Gastrocnemius medialis (tissue), 4 donors: ENCODE data around the gene TMEM42. TPM values are rescaled to one million over a fixed set of nuclear protein-coding genes. Genes with fewer than 3 reads are reported as not detected.

ENCODE experiments used
- ATAC-seq, 2 donors: fragments of 150-250 bp; one replicate each; pipeline ENCODE4 v1.9.1; 2016
- DNase-seq, 2 donors: peaks; one replicate each; pipeline ENCODE4 v3.0.0-alpha.2; 2019
- H3K27ac ChIP-seq, 4 donors: fragments of 200-600 bp; sonication (generic); 1 replicate in 1 of 4; 2 replicates in 3 of 4; pipeline ENCODE4 v1.5.1; 2016 to 2018; ENCODE audit warnings: mild to moderate bottlenecking in 2 of 4, moderate library complexity in 1 of 4
- H3K27me3 ChIP-seq, 3 donors: fragments of 200-600 bp; sonication (generic) in 2 of 3; 1 replicate in 1 of 3; 2 replicates in 2 of 3; pipeline versions ENCODE4 v1.5.1 to v1.6.0; 2016 to 2019; ENCODE audit warnings: mild to moderate bottlenecking in 1 of 3, moderate library complexity in 1 of 3
- H3K36me3 ChIP-seq, 2 donors: fragments of 200-600 bp; sonication (generic) in 1 of 2; one replicate each; pipeline ENCODE4 v1.5.1; 2017 to 2018
- H3K4me1 ChIP-seq, 2 donors: fragments of 200-600 bp; sonication (generic) in 1 of 2; one replicate each; pipeline ENCODE4 v1.5.1; 2016 to 2017; ENCODE audit warnings: mild to moderate bottlenecking in 2 of 2
- H3K4me3 ChIP-seq, 4 donors: fragments of 200-600 bp; sonication (generic) in 3 of 4; 1 replicate in 1 of 4; 2 replicates in 3 of 4; pipeline ENCODE4 v1.5.1; 2016 to 2019; ENCODE audit warnings: mild to moderate bottlenecking in 2 of 4
- H3K9me3 ChIP-seq, 3 donors: fragments of 200-600 bp; sonication (generic) in 2 of 3; 1 replicate in 1 of 3; 2 replicates in 2 of 3; pipeline ENCODE4 v1.5.1; 2016 to 2019
- POLR2A ChIP-seq, 2 donors: fragments of 450-650 bp; IDR thresholded peaks; one replicate each; pipeline ENCODE4 v1.6.1; 2017; ENCODE audit warnings: antibody characterized with exemption in 2 of 2, mild to moderate bottlenecking in 2 of 2, moderate library complexity in 2 of 2
- in situ Hi-C, 4 donors: fragments of 200-750 bp; cut with MboI; loops; one replicate each; pipeline versions ENCODE4 v1.15.0 to v1.8.0; 2017; ENCODE audit warnings: low sequenced_read_pairs in 4 of 4
- intact Hi-C: fragments of 100-400 bp; cut with DNase I; formaldehyde crosslinking; loops from one replicate; pipeline ENCODE4 v1.15.1; 2023; ENCODE audit warnings: low total_unique reads
- microRNA counts, 2 donors: library from miRNA; unstranded; fragments of <30 nt; microRNA quantifications; one replicate each; lab custom pipeline; 2016
- total RNA-seq, 4 donors: library from RNA; depleted of rRNA; stranded (reverse); fragments of >200 nt; gene quantifications; one replicate each; pipeline versions ENCODE4 v1.1.0 to v1.2.3, GENCODE V29; 2016
- TF ChIP-seq, protein P1 (sequence below), 5 experiments: fragments of 450-650 bp in 3 of 5; fragments of 200-600 bp in 2 of 5; sonication (generic) in 2 of 5; IDR thresholded peaks in 4 of 5; conservative IDR thresholded peaks in 1 of 5; 1 replicate in 4 of 5; 2 replicates in 1 of 5; pipeline ENCODE4 v1.5.1; 2016 to 2019; ENCODE audit warnings: antibody characterized with exemption in 5 of 5, mild to moderate bottlenecking in 3 of 5, moderate library complexity in 3 of 5

The TMEM42 gene
- total RNA-seq, 4 donors from 2014 or later, result 7.2 to 19.7 (median 14.9) TPM

DNA sequence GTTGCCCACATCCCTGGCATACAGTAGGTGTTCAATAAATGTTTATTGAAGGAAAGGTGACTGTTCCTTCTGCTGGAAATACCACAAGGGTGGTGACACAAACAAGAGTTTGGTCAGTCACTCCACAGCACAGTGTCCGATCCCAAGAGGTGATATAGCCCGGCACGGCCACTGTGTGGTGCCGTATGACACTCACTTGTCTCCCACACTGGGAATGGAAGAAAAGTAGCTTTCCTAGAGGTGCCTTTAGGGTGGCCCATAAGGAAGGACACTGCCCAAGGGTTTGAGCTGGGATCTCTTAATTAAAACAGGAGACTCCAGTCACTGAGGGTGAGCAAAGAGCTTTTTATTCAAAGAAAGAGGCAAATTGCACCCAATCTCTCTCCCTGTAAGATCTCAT lies 53.2 kb downstream of the TMEM42 start:
- Histone ChIP-seq H3K27me3 (peaks cover 0 to 1% (median 0%) of the 10 kb centered on the region in 3 donors), H3K4me1 (no peaks in the 10 kb centered on the region), H3K4me3 (no peak overlapping the region), H3K27ac (no peak overlapping the region), H3K36me3 (no peaks in the 10 kb centered on the region), H3K9me3 (no peaks in the 10 kb centered on the region)
- intact Hi-C loops (loop anchor here (5.0 to 10.0 kb wide), 2 partner anchors 383 to 590 kb away; no protein-coding TSS in a partner anchor), in situ Hi-C loops (loop anchor here (10.0 to 25.0 kb wide), 2 partner anchors 378 to 380 kb away; no protein-coding TSS in a partner anchor)
- no peak for TF ChIP-seq POLR2A (IDR thresholded peaks at IDR 0.05)
- TF ChIP-seq, protein P1, sequence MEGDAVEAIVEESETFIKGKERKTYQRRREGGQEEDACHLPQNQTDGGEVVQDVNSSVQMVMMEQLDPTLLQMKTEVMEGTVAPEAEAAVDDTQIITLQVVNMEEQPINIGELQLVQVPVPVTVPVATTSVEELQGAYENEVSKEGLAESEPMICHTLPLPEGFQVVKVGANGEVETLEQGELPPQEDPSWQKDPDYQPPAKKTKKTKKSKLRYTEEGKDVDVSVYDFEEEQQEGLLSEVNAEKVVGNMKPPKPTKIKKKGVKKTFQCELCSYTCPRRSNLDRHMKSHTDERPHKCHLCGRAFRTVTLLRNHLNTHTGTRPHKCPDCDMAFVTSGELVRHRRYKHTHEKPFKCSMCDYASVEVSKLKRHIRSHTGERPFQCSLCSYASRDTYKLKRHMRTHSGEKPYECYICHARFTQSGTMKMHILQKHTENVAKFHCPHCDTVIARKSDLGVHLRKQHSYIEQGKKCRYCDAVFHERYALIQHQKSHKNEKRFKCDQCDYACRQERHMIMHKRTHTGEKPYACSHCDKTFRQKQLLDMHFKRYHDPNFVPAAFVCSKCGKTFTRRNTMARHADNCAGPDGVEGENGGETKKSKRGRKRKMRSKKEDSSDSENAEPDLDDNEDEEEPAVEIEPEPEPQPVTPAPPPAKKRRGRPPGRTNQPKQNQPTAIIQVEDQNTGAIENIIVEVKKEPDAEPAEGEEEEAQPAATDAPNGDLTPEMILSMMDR (IDR thresholded peaks at IDR 0.05 in 4 of 5, conservative IDR thresholded peaks at IDR 0.05 in 1 of 5), result no peak
- no peak for DNase-seq
- ATAC-seq, result no peak

MicroRNA genes within 50 kb of the gene (microRNA counts, 767-probe panel; counts per million panel counts)
- 356 to 448 counts per million in 2 donors for microRNA hsa-miR-564 (lab: Ali Mortazavi, UCI)

Other genes with a start within 250 kb of the TMEM42 start
- gene ZNF197, start 236.9 kb upstream of the TMEM42 start, total RNA-seq, result 10 to 100 TPM; 14.3 to 21.5 (median 19.6) TPM
- 1 to 10 TPM; 2.6 to 8.1 (median 5.3) TPM for gene ZNF35, start 213.2 kb upstream of the TMEM42 start, total RNA-seq
- gene ZNF502, start 149.3 kb upstream of the TMEM42 start, total RNA-seq, result 1 to 10 TPM; 1.8 to 4.8 (median 1.9) TPM
- gene ZNF501, start 132.3 kb upstream of the TMEM42 start, total RNA-seq, result 1 to 10 TPM in 3 of 4 donors, under 1 TPM in 1; 0.92 to 4.7 (median 1.4) TPM
- 10 to 100 TPM; 28.5 to 36.2 (median 31.4) TPM for gene KIAA1143, start 100.3 kb upstream of the TMEM42 start, total RNA-seq
- gene KIF15, start 100.1 kb upstream of the TMEM42 start, total RNA-seq, result 1 to 10 TPM in 1 of 4 donors, under 1 TPM in 3; 0.25 to 1.6 (median 0.38) TPM
- not detected for gene TGM4, start 12.7 kb downstream of the TMEM42 start, total RNA-seq
- 10 to 100 TPM; 66.2 to 90.5 (median 74.5) TPM for gene ZDHHC3, start 114.3 kb downstream of the TMEM42 start, total RNA-seq
- 10 to 100 TPM; 57.4 to 80.3 (median 60.9) TPM for gene EXOSC7, start 114.3 kb downstream of the TMEM42 start, total RNA-seq
- 10 to 100 TPM; 14.5 to 23.4 (median 20.7) TPM for gene CLEC3B, start 164.4 kb downstream of the TMEM42 start, total RNA-seq